IMR-90 (cell line): ENCODE measurements around the gene GPR171. TPM values are rescaled to one million over a fixed set of nuclear protein-coding genes. Genes with fewer than 3 reads are reported as not detected.

ENCODE experiments used
- ATAC-seq: fragments of 200-7000 bp; cut with Tn5 transposase; 2 replicates; pipeline ENCODE4 v1.9.1; 2020; ENCODE audit warnings: low read depth, mild to moderate bottlenecking, moderate library complexity
- BruUV-seq: library from RNA; stranded (reverse); fragments of 400-500 nt; replicated peaks from 2 replicates; lab custom pipeline; 2021; lab: Mats Ljungman, UMichigan
- CTCF ChIA-PET: fragments of 300-600 bp; formaldehyde crosslinking; extraction: SDS; loops from one replicate; lab custom pipeline; 2021; ENCODE audit warnings: antibody characterized with exemption; lab: Yijun Ruan, JAX
- POLR2A ChIA-PET: fragments of 300-600 bp; sonication (Branson Sonifier 250); formaldehyde crosslinking; loops from one replicate; lab custom pipeline; 2022; ENCODE audit warnings: antibody characterized with exemption; ENCODE audit not compliant: unreplicated experiment; lab: Charles Lee
- DNase-seq: peaks from one replicate; pipeline ENCODE4 v3.0.0; 2013
- H2AFZ ChIP-seq: replicated peaks from 2 replicates; pipeline ENCODE3; 2013; ENCODE audit warnings: low read length, mild to moderate bottlenecking; ENCODE audit not compliant: poor library complexity
- H2AK5ac ChIP-seq: 2 replicates; pipeline ENCODE4 v1.6.1; 2013; ENCODE audit warnings: low read depth, low read length, inconsistent platforms
- H2AK9ac ChIP-seq: replicated peaks from 2 replicates; pipeline ENCODE3; 2013; ENCODE audit warnings: mild to moderate bottlenecking, low read depth, low read length, moderate library complexity; ENCODE audit not compliant: poor library complexity
- H2BK120ac ChIP-seq: 2 replicates; pipeline ENCODE4 v1.6.1; 2013; ENCODE audit warnings: low read depth, low read length, inconsistent platforms
- H2BK15ac ChIP-seq: 3 replicates; pipeline ENCODE4 v1.6.1; 2013; ENCODE audit warnings: low read depth, low read length, inconsistent platforms
- H2BK20ac ChIP-seq: 2 replicates; pipeline ENCODE4 v1.6.1; 2013; ENCODE audit warnings: low read depth, mild to moderate bottlenecking, inconsistent platforms, low read length, moderate library complexity
- H2BK5ac ChIP-seq: 2 replicates; pipeline ENCODE4 v1.6.1; 2013; ENCODE audit warnings: mild to moderate bottlenecking, low read depth, low read length, inconsistent platforms; ENCODE audit not compliant: poor library complexity, severe bottlenecking
- H3K14ac ChIP-seq: replicated peaks from 2 replicates; pipeline ENCODE4 v1.6.1; 2013; ENCODE audit warnings: low read depth, low read length, inconsistent platforms
- H3K18ac ChIP-seq: 2 replicates; pipeline ENCODE4 v1.6.1; 2013; ENCODE audit warnings: low read depth, low read length, control low read depth
- H3K23ac ChIP-seq: 2 replicates; pipeline ENCODE4 v1.6.1; 2013; ENCODE audit warnings: low read depth, low read length, inconsistent platforms
- H3K27ac ChIP-seq: 2 replicates; pipeline ENCODE4 v1.5.1; 2013; ENCODE audit warnings: mild to moderate bottlenecking, control low read depth, low read length; ENCODE audit not compliant: insufficient read depth
- H3K27me3 ChIP-seq: 2 replicates; pipeline ENCODE4 v1.6.1; 2013; ENCODE audit warnings: low read length; ENCODE audit not compliant: control insufficient read depth, insufficient read depth
- H3K36me3 ChIP-seq: 2 replicates; pipeline ENCODE4 v1.6.1; 2013; ENCODE audit warnings: low read length, mixed read lengths; ENCODE audit not compliant: control insufficient read depth, insufficient read depth
- H3K4ac ChIP-seq: 2 replicates; pipeline ENCODE4 v1.6.1; 2013; ENCODE audit warnings: low read depth, low read length, inconsistent platforms
- H3K4me1 ChIP-seq: 2 replicates; pipeline ENCODE4 v1.6.1; 2013; ENCODE audit warnings: low read length, mixed read lengths; ENCODE audit not compliant: control insufficient read depth, insufficient read depth
- H3K4me2 ChIP-seq: 2 replicates; pipeline ENCODE4 v1.6.1; 2013; ENCODE audit warnings: low read depth, mild to moderate bottlenecking, control low read depth, low read length, moderate library complexity
- H3K4me3 ChIP-seq: 2 replicates; pipeline ENCODE4 v1.5.1; 2013; ENCODE audit warnings: low read depth, mild to moderate bottlenecking, control low read depth, low read length, moderate library complexity; ENCODE audit not compliant: insufficient read depth
- H3K56ac ChIP-seq: 2 replicates; pipeline ENCODE4 v1.6.1; 2013; ENCODE audit warnings: low read length, inconsistent platforms; ENCODE audit not compliant: insufficient read depth; ENCODE audit errors: extremely low read depth
- H3K79me1 ChIP-seq, 2 experiments: 2 replicates each; pipeline ENCODE4 v1.6.1; 2013; ENCODE audit warnings: low read length in 2 of 2, inconsistent platforms in 1 of 2, low read depth in 1 of 2
- H3K9ac ChIP-seq: 2 replicates; pipeline ENCODE4 v1.6.1; 2013; ENCODE audit warnings: low read depth, low read length, control low read depth
- H3K9me1 ChIP-seq: 2 replicates; pipeline ENCODE4 v1.6.1; 2013; ENCODE audit warnings: low read length, inconsistent platforms; ENCODE audit not compliant: insufficient read depth
- H3K9me3 ChIP-seq: 2 replicates; pipeline ENCODE4 v1.6.1; 2013; ENCODE audit warnings: low read length; ENCODE audit not compliant: control insufficient read depth, insufficient read depth
- H4K20me1 ChIP-seq: 2 replicates; pipeline ENCODE4 v1.6.1; 2013; ENCODE audit warnings: low read length, inconsistent platforms; ENCODE audit not compliant: insufficient read depth
- H4K5ac ChIP-seq: 2 replicates; pipeline ENCODE4 v1.6.1; 2013; ENCODE audit warnings: mild to moderate bottlenecking, low read depth, low read length, control low read depth
- H4K8ac ChIP-seq, 2 experiments: 2 replicates each; pipeline ENCODE4 v1.6.1; 2013; ENCODE audit warnings: low read depth in 2 of 2, low read length in 2 of 2, control low read depth in 1 of 2, inconsistent platforms in 1 of 2
- H4K91ac ChIP-seq: 2 replicates; pipeline ENCODE4 v1.6.1; 2013; ENCODE audit warnings: low read depth, low read length, inconsistent platforms; ENCODE audit not compliant: insufficient read depth
- BHLHE40 ChIP-seq: fragments of 150-350 bp; IDR thresholded peaks from 2 replicates; pipeline ENCODE4 v1.6.1; 2016; ENCODE audit warnings: mild to moderate bottlenecking, low read depth, low read length
- RCOR1 ChIP-seq: IDR thresholded peaks from 2 replicates; pipeline ENCODE4 v1.6.1; 2012; ENCODE audit warnings: mild to moderate bottlenecking, low read length, improper control_type of control experiment; ENCODE audit not compliant: insufficient replicate concordance
- SMC3 ChIP-seq: fragments of 150-350 bp; IDR thresholded peaks from 2 replicates; pipeline ENCODE4 v1.6.1; 2016; ENCODE audit warnings: low read depth, mild to moderate bottlenecking, antibody characterized with exemption, low read length, moderate library complexity
- WGBS, 2 experiments: methylation state at CpG; one replicate each; pipeline versions ENCODE4 v1.1.5 to v1.1.7; 2013; ENCODE audit warnings: missing lambda C conversion rate in 2 of 2; ENCODE audit not compliant: insufficient read length in 1 of 2; ENCODE audit errors: extremely low coverage in 2 of 2; 5-methylcytosine and 5-hydroxymethylcytosine counted together
- dilution Hi-C: fragments of 300-500 bp; cut with HindIII; formaldehyde crosslinking; loops from one replicate; pipeline ENCODE4 v1.14.3; 2018; ENCODE audit warnings: low sequenced_read_pairs; ENCODE audit not compliant: unreplicated experiment
- in situ Hi-C: fragments of 300-500 bp; cut with MboI; formaldehyde crosslinking; loops from 3 replicates; pipeline ENCODE4 v1.14.3; 2019; ENCODE audit warnings: low sequenced_read_pairs, inconsistent platforms, mixed read lengths
- intact Hi-C: fragments of 100-400 bp; cut with micrococcal nuclease; formaldehyde crosslinking; loops from 2 replicates; pipeline ENCODE4 v1.10.0; 2022
- polyA plus RNA-seq, 3 experiments: library from polyadenylated mRNA; depleted of rRNA; stranded (reverse); fragments of >200 nt; gene quantifications; 2 replicates each; pipeline ENCODE4 v1.2.3, GENCODE V29; 2012; ENCODE audit warnings: low replicate concordance in 1 of 3
- total RNA-seq: library from RNA; depleted of rRNA; stranded (reverse); fragments of >200 nt; gene quantifications from 2 replicates; pipeline ENCODE4 v1.2.3, GENCODE V29; 2012
- TF ChIP-seq, protein P1 (sequence below): fragments of 150-350 bp; IDR thresholded peaks from 2 replicates; pipeline ENCODE4 v1.6.1; 2016; ENCODE audit warnings: low read depth, mild to moderate bottlenecking, low read length, moderate library complexity, borderline replicate concordance

The GPR171 gene
- total and polyA plus RNA-seq, 2 of the 4 experiments (the other 2 are of a cell fraction) = not detected

GRCh38 chr3:151216641-151217607 lies 13.9 kb upstream of the GPR171 start:
- WGBS, 2 experiments = no CpG with 5 or more reads among the region's 3 CpGs
- Histone ChIP-seq H2BK5ac (no peak overlapping the region), H2BK15ac (no peak overlapping the region), H4K20me1 (no peaks in the 10 kb centered on the region), H3K18ac (no peak overlapping the region), H4K91ac (peak overlapping the region; percentile 44; the same call in 1 of the 2 replicates), H3K14ac (peak overlapping the region; percentile 24; the same call in 1 of the 2 replicates), H3K9me1 (peaks cover 6% of the 10 kb centered on the region; the same call in 1 of the 2 replicates), H3K56ac (no peak overlapping the region), H3K4me1 (peaks cover 5% of the 10 kb centered on the region; the same call in 1 of the 2 replicates), H3K9ac (no peak overlapping the region), H3K23ac (no peak overlapping the region), H3K4ac (no peak overlapping the region), H3K27ac (no peak overlapping the region), H3K79me1 (no peaks in the 10 kb centered on the region), H2BK120ac (peak overlapping the region; percentile 50), H3K36me3 (no peaks in the 10 kb centered on the region), H3K9me3 (peaks cover 3% of the 10 kb centered on the region), H2AFZ (no peak overlapping the region), H3K27me3 (no peaks in the 10 kb centered on the region), H3K4me2 (no peak overlapping the region; the same call in 1 of the 2 replicates), H4K8ac (0 out of 4 replicates have a peak overlapping the region, but pooled peaks have one; percentile 10 to 14), H2BK20ac (no peak overlapping the region), H3K4me3 (no peak overlapping the region), H2AK9ac (no peak overlapping the region), H4K5ac (no peak overlapping the region), H2AK5ac (no peak overlapping the region)
- ChIA-PET CTCF (interaction anchor here (1.0 to 1.9 kb wide), 2 partner anchors 9 to 11 kb away, joined by 3 to 6 read pairs; no protein-coding TSS in a partner anchor), POLR2A (no interaction called here)
- peak; percentile 37 for DNase-seq
- BruUV-seq = no TSS peak
- TF ChIP-seq BHLHE40 (no peak), RCOR1 (no peak), SMC3 (no peak)
- TF ChIP-seq, protein P1, sequence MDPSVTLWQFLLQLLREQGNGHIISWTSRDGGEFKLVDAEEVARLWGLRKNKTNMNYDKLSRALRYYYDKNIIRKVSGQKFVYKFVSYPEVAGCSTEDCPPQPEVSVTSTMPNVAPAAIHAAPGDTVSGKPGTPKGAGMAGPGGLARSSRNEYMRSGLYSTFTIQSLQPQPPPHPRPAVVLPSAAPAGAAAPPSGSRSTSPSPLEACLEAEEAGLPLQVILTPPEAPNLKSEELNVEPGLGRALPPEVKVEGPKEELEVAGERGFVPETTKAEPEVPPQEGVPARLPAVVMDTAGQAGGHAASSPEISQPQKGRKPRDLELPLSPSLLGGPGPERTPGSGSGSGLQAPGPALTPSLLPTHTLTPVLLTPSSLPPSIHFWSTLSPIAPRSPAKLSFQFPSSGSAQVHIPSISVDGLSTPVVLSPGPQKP = no peak
- dilution Hi-C loops = no loop called here
- intact Hi-C loops = no loop called here
- in situ Hi-C loops = no loop called here
- no peak for ATAC-seq
